Neural progenitor cell (in vitro differentiated cells): Measurements from ENCODE around the gene ZNF266. TPM values are rescaled to one million over a fixed set of nuclear protein-coding genes. Genes with fewer than 3 reads are reported as not detected.

Experiments
- DNase-seq: peaks from one replicate; pipeline ENCODE4 v3.0.0-alpha.2; 2016; ENCODE audit warnings: low spot score
- H2AFZ ChIP-seq: fragments of 200-600 bp; sonication (generic); replicated peaks from 2 replicates; pipeline ENCODE4 v1.6.1; 2016; ENCODE audit warnings: antibody characterized with exemption
- H3F3A ChIP-seq: fragments of 200-600 bp; sonication (generic); 2 replicates; pipeline ENCODE4 v1.6.1; 2016; ENCODE audit warnings: antibody characterized with exemption, low read depth
- H3K27ac ChIP-seq: fragments of 200-600 bp; sonication (generic); 2 replicates; pipeline ENCODE4 v1.5.1; 2016; ENCODE audit warnings: mild to moderate bottlenecking
- H3K27me3 ChIP-seq: fragments of 200-600 bp; sonication (generic); 2 replicates; pipeline ENCODE4 v1.6.1; 2016; ENCODE audit warnings: mild to moderate bottlenecking, moderate library complexity
- H3K36me3 ChIP-seq: fragments of 200-600 bp; sonication (generic); 2 replicates; pipeline ENCODE4 v1.5.1; 2016
- H3K4me1 ChIP-seq: fragments of 200-600 bp; sonication (generic); 2 replicates; pipeline ENCODE4 v1.6.1; 2016; ENCODE audit warnings: mixed run types
- H3K4me2 ChIP-seq: fragments of 200-600 bp; sonication (generic); 2 replicates; pipeline ENCODE4 v1.6.1; 2016
- H3K4me3 ChIP-seq: fragments of 200-600 bp; sonication (generic); 2 replicates; pipeline ENCODE4 v1.5.1; 2016
- H3K79me2 ChIP-seq: fragments of 200-600 bp; sonication (generic); 2 replicates; pipeline ENCODE4 v1.6.1; 2016; ENCODE audit warnings: low read depth
- H3K9ac ChIP-seq: fragments of 200-600 bp; sonication (generic); 2 replicates; pipeline ENCODE4 v1.6.1; 2016
- H3K9me3 ChIP-seq: fragments of 200-600 bp; sonication (generic); 2 replicates; pipeline ENCODE4 v1.5.1; 2016; ENCODE audit warnings: low read depth
- H4K20me1 ChIP-seq: fragments of 200-600 bp; sonication (generic); 2 replicates; pipeline ENCODE4 v1.6.1; 2016; ENCODE audit warnings: low read depth
- H3K27ac Mint-ChIP-seq: 3 replicates; pipeline ENCODE4 v1.8.0; 2021; ENCODE audit warnings: mixed read lengths
- H3K27me3 Mint-ChIP-seq: 2 replicates; pipeline ENCODE4 v1.8.0; 2022; ENCODE audit warnings: low read depth, mild to moderate bottlenecking, inconsistent platforms, moderate library complexity, mixed read lengths; ENCODE audit not compliant: insufficient read depth
- H3K36me3 Mint-ChIP-seq: 3 replicates; pipeline ENCODE4 v1.8.0; 2021; ENCODE audit warnings: mixed read lengths
- H3K4me1 Mint-ChIP-seq: 3 replicates; pipeline ENCODE4 v1.8.0; 2021; ENCODE audit warnings: mixed read lengths
- H3K4me3 Mint-ChIP-seq: 3 replicates; pipeline ENCODE4 v1.8.0; 2021; ENCODE audit warnings: mild to moderate bottlenecking, moderate library complexity, mixed read lengths
- H3K9me3 Mint-ChIP-seq: 3 replicates; pipeline ENCODE4 v1.8.0; 2020; ENCODE audit warnings: mixed read lengths
- EZH2 ChIP-seq: fragments of 200-600 bp; sonication (generic); IDR thresholded peaks from 2 replicates; pipeline ENCODE4 v1.6.1; 2017; ENCODE audit warnings: antibody characterized with exemption, mild to moderate bottlenecking, moderate library complexity
- EZH2phosphoT487 ChIP-seq: fragments of 200-600 bp; sonication (generic); IDR thresholded peaks from 2 replicates; pipeline ENCODE4 v1.6.1; 2017; ENCODE audit warnings: antibody characterized with exemption
- total RNA-seq: library from RNA; depleted of rRNA; stranded (reverse); fragments of >200 nt; gene quantifications from 2 replicates; pipeline ENCODE4 v1.2.3, GENCODE V29; 2015; ENCODE audit warnings: low replicate concordance
- TF ChIP-seq, protein P1 (sequence below): fragments of 200-600 bp; sonication (generic); IDR thresholded peaks from 2 replicates; pipeline ENCODE4 v1.5.1; 2017; ENCODE audit warnings: antibody characterized with exemption, mild to moderate bottlenecking

Gene ZNF266
- total RNA-seq, 1 donor from 2014 or later = 35.1 TPM

GRCh38 chr19:9467161-9467560 is 31.8 kb upstream of the ZNF266 start:
- H3K9me3 Mint-ChIP-seq = peaks cover 53% of the 10 kb centered on the region
- H3K36me3 Mint-ChIP-seq = no peaks in the 10 kb centered on the region
- Histone ChIP-seq H3K9ac (no peak overlapping the region), H3K4me3 (no peak overlapping the region), H3K27me3 (no peaks in the 10 kb centered on the region), H3K4me2 (no peak overlapping the region), H3K36me3 (no peaks in the 10 kb centered on the region), H2AFZ (no peak overlapping the region), H3K9me3 (peaks cover 24% of the 10 kb centered on the region), H3K27ac (no peak overlapping the region), H4K20me1 (no peaks in the 10 kb centered on the region), H3K4me1 (no peaks in the 10 kb centered on the region), H3F3A (no peaks in the 10 kb centered on the region), H3K79me2 (no peaks in the 10 kb centered on the region)
- no peak overlapping the region for H3K4me3 Mint-ChIP-seq
- H3K27me3 Mint-ChIP-seq = peaks cover 2% of the 10 kb centered on the region
- TF ChIP-seq, protein P1, sequence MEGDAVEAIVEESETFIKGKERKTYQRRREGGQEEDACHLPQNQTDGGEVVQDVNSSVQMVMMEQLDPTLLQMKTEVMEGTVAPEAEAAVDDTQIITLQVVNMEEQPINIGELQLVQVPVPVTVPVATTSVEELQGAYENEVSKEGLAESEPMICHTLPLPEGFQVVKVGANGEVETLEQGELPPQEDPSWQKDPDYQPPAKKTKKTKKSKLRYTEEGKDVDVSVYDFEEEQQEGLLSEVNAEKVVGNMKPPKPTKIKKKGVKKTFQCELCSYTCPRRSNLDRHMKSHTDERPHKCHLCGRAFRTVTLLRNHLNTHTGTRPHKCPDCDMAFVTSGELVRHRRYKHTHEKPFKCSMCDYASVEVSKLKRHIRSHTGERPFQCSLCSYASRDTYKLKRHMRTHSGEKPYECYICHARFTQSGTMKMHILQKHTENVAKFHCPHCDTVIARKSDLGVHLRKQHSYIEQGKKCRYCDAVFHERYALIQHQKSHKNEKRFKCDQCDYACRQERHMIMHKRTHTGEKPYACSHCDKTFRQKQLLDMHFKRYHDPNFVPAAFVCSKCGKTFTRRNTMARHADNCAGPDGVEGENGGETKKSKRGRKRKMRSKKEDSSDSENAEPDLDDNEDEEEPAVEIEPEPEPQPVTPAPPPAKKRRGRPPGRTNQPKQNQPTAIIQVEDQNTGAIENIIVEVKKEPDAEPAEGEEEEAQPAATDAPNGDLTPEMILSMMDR = no peak
- TF ChIP-seq EZH2phosphoT487 (no peak), EZH2 (no peak)
- DNase-seq = no peak
- no peak overlapping the region for H3K27ac Mint-ChIP-seq
- H3K4me1 Mint-ChIP-seq = no peaks in the 10 kb centered on the region

GRCh38 chr19:9461938-9462337 is 26.6 kb upstream of the ZNF266 start:
- Histone ChIP-seq H3K4me3 (no peak overlapping the region), H3K4me2 (no peak overlapping the region), H3K36me3 (no peaks in the 10 kb centered on the region), H2AFZ (no peak overlapping the region), H3K4me1 (no peaks in the 10 kb centered on the region), H3F3A (no peaks in the 10 kb centered on the region), H3K9ac (no peak overlapping the region), H3K27me3 (no peaks in the 10 kb centered on the region), H3K9me3 (peaks cover 38% of the 10 kb centered on the region), H3K79me2 (no peaks in the 10 kb centered on the region), H3K27ac (no peak overlapping the region), H4K20me1 (no peaks in the 10 kb centered on the region)
- peaks cover 60% of the 10 kb centered on the region for H3K9me3 Mint-ChIP-seq
- no peak for DNase-seq
- H3K4me1 Mint-ChIP-seq = no peaks in the 10 kb centered on the region
- TF ChIP-seq EZH2 (no peak), EZH2phosphoT487 (no peak)
- TF ChIP-seq, protein P1 = no peak
- H3K36me3 Mint-ChIP-seq = peaks cover 11% of the 10 kb centered on the region
- no peak overlapping the region for H3K27ac Mint-ChIP-seq
- peaks cover 3% of the 10 kb centered on the region for H3K27me3 Mint-ChIP-seq
- no peak overlapping the region for H3K4me3 Mint-ChIP-seq

GRCh38 chr19:9456018-9456689 is 20.8 kb upstream of the ZNF266 start:
- H3K4me3 ChIP-seq = no peak overlapping the region
- TF ChIP-seq EZH2 = no peak
- TF ChIP-seq EZH2phosphoT487 = no peak
- TF ChIP-seq, protein P1 = no peak
- H2AFZ ChIP-seq = no peak overlapping the region
- peaks cover 71% of the 10 kb centered on the region for H3K9me3 Mint-ChIP-seq
- no peaks in the 10 kb centered on the region for H3F3A ChIP-seq
- H3K4me1 Mint-ChIP-seq = no peaks in the 10 kb centered on the region
- no peak overlapping the region for H3K27ac Mint-ChIP-seq
- no peak overlapping the region for H3K4me2 ChIP-seq
- H4K20me1 ChIP-seq = no peaks in the 10 kb centered on the region
- no peak overlapping the region for H3K9ac ChIP-seq
- no peaks in the 10 kb centered on the region for H3K4me1 ChIP-seq
- H3K79me2 ChIP-seq = no peaks in the 10 kb centered on the region
- no peak for DNase-seq
- no peaks in the 10 kb centered on the region for H3K36me3 ChIP-seq
- no peak overlapping the region for H3K27ac ChIP-seq
- H3K36me3 Mint-ChIP-seq = peaks cover 7% of the 10 kb centered on the region
- peaks cover 53% of the 10 kb centered on the region for H3K9me3 ChIP-seq
- H3K27me3 Mint-ChIP-seq = no peaks in the 10 kb centered on the region
- no peak overlapping the region for H3K4me3 Mint-ChIP-seq
- no peaks in the 10 kb centered on the region for H3K27me3 ChIP-seq
